Measurements from ENCODE around the gene HS3ST4. TPM values are rescaled to one million over a fixed set of nuclear protein-coding genes. Genes with fewer than 3 reads are reported as not detected.

Gene HS3ST4
- polyA plus RNA-seq, 1 donor from 2014 or later, result 13.0 TPM

DNA sequence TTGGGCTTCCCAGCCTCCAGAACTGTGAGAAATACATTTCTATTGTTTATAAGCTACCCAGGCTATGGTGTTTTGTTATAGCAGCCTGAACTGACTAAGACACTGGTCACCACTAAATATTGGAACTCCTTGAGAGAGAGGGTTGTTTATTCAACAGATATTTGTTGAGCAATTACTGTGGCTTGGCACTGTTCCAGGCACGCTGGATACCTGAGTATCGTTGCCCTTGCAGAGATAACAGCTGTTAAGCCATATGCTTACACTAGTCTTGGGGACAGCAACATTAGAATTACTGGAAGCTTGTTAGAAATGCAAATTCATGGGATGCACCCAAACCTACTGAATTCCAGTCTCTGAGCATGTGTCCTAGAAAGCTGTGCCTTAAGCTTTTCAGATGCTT is 230.7 kb downstream of the HS3ST4 start:
- H3K9me3 ChIP-seq (ENCODE audit: low read length), result no peaks in the 10 kb centered on the region
- no peaks in the 10 kb centered on the region for H3K36me3 ChIP-seq (ENCODE audit: insufficient read depth, low read length)
- TF ChIP-seq POLR2AphosphoS5 (IDR thresholded peaks at IDR 0.05) (no peak), SMC3 (conservative IDR thresholded peaks at IDR 0.05; ENCODE audit: poor library complexity) (no peak), RAD21 (conservative IDR thresholded peaks at IDR 0.05) (no peak), EP300 (conservative IDR thresholded peaks at IDR 0.05; ENCODE audit: poor library complexity, severe bottlenecking) (no peak), TAF1 (IDR thresholded peaks at IDR 0.05; ENCODE audit: low read depth) (no peak), EZH2 (IDR thresholded peaks at IDR 0.05; ENCODE audit: borderline replicate concordance, insufficient read depth, low read length, poor library complexity, severe bottlenecking) (no peak), MXI1 (conservative IDR thresholded peaks at IDR 0.05; ENCODE audit: poor library complexity, severe bottlenecking) (no peak)
- TF ChIP-seq, protein P1, sequence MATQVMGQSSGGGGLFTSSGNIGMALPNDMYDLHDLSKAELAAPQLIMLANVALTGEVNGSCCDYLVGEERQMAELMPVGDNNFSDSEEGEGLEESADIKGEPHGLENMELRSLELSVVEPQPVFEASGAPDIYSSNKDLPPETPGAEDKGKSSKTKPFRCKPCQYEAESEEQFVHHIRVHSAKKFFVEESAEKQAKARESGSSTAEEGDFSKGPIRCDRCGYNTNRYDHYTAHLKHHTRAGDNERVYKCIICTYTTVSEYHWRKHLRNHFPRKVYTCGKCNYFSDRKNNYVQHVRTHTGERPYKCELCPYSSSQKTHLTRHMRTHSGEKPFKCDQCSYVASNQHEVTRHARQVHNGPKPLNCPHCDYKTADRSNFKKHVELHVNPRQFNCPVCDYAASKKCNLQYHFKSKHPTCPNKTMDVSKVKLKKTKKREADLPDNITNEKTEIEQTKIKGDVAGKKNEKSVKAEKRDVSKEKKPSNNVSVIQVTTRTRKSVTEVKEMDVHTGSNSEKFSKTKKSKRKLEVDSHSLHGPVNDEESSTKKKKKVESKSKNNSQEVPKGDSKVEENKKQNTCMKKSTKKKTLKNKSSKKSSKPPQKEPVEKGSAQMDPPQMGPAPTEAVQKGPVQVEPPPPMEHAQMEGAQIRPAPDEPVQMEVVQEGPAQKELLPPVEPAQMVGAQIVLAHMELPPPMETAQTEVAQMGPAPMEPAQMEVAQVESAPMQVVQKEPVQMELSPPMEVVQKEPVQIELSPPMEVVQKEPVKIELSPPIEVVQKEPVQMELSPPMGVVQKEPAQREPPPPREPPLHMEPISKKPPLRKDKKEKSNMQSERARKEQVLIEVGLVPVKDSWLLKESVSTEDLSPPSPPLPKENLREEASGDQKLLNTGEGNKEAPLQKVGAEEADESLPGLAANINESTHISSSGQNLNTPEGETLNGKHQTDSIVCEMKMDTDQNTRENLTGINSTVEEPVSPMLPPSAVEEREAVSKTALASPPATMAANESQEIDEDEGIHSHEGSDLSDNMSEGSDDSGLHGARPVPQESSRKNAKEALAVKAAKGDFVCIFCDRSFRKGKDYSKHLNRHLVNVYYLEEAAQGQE (IDR thresholded peaks at IDR 0.05; ENCODE audit: borderline replicate concordance), result no peak
- TF ChIP-seq, protein P2, sequence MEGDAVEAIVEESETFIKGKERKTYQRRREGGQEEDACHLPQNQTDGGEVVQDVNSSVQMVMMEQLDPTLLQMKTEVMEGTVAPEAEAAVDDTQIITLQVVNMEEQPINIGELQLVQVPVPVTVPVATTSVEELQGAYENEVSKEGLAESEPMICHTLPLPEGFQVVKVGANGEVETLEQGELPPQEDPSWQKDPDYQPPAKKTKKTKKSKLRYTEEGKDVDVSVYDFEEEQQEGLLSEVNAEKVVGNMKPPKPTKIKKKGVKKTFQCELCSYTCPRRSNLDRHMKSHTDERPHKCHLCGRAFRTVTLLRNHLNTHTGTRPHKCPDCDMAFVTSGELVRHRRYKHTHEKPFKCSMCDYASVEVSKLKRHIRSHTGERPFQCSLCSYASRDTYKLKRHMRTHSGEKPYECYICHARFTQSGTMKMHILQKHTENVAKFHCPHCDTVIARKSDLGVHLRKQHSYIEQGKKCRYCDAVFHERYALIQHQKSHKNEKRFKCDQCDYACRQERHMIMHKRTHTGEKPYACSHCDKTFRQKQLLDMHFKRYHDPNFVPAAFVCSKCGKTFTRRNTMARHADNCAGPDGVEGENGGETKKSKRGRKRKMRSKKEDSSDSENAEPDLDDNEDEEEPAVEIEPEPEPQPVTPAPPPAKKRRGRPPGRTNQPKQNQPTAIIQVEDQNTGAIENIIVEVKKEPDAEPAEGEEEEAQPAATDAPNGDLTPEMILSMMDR (IDR thresholded peaks at IDR 0.05; ENCODE audit: poor library complexity, severe bottlenecking), result no peak
- no peak overlapping the region for H2AFZ ChIP-seq (ENCODE audit: low read depth, low read length)
- no peak overlapping the region for H3K9ac ChIP-seq (ENCODE audit: low read length)
- no peaks in the 10 kb centered on the region for H3K79me2 ChIP-seq (replicated peaks; ENCODE audit: insufficient read depth, low read length)
- H3K27ac ChIP-seq (ENCODE audit: low read length), result no peak overlapping the region
- H3K4me2 ChIP-seq (ENCODE audit: low read length), result no peak overlapping the region
- H3K27me3 ChIP-seq (ENCODE audit: insufficient read depth, low read depth, low read length), result no peaks in the 10 kb centered on the region
- no peaks in the 10 kb centered on the region for H3F3A ChIP-seq (ENCODE audit: insufficient read depth, low read length, poor library complexity, severe bottlenecking)
- H3K4me3 ChIP-seq (ENCODE audit: low read length), result no peak overlapping the region
- H4K20me1 ChIP-seq (ENCODE audit: insufficient read depth), result no peaks in the 10 kb centered on the region
- no peaks in the 10 kb centered on the region for H3K9me2 ChIP-seq (ENCODE audit: insufficient read depth, low read length)

DNA sequence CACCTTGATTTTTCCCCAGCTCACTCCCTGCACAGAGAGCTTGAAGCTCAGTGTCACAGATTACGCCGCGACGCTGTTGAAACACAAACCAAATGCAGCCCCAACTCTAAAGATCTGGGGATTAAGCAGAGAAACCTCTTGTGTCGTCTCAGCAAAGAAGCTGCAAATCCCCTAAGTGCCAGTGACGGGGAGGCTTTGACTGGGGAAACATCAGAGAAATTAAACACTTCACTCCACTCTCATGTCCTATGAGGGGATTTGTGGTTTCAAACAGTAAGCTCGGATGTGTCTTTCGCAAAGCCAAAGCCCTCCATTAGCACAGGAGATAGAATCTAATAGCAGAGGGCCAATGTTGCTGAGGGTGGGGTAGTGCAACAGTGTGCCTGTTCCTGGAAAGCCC is 233.7 kb downstream of the HS3ST4 start:
- Histone ChIP-seq H4K20me1 (ENCODE audit: insufficient read depth) (no peaks in the 10 kb centered on the region), H3K27ac (ENCODE audit: low read length) (peak overlapping the region; percentile 22), H3K9me3 (ENCODE audit: low read length) (no peaks in the 10 kb centered on the region), H3K36me3 (ENCODE audit: insufficient read depth, low read length) (peaks cover 3% of the 10 kb centered on the region), H3F3A (ENCODE audit: insufficient read depth, low read length, poor library complexity, severe bottlenecking) (no peaks in the 10 kb centered on the region), H3K79me2 (replicated peaks; ENCODE audit: insufficient read depth, low read length) (no peaks in the 10 kb centered on the region), H3K9me2 (ENCODE audit: insufficient read depth, low read length) (no peaks in the 10 kb centered on the region), H3K27me3 (ENCODE audit: insufficient read depth, low read depth, low read length) (no peaks in the 10 kb centered on the region), H3K9ac (ENCODE audit: low read length) (peak overlapping the region; percentile 2), H3K4me2 (ENCODE audit: low read length) (no peak overlapping the region), H2AFZ (ENCODE audit: low read depth, low read length) (no peak overlapping the region), H3K4me3 (ENCODE audit: low read length) (peak overlapping the region; percentile 39)
- TF ChIP-seq SMC3 (conservative IDR thresholded peaks at IDR 0.05; ENCODE audit: poor library complexity) (no peak), TAF1 (IDR thresholded peaks at IDR 0.05; ENCODE audit: low read depth) (no peak), RAD21 (conservative IDR thresholded peaks at IDR 0.05) (no peak)

All from neural cell (in vitro differentiated cells).